HG02798 (cell line): ENCODE results near the gene EFNA1.
"Not testable (repeated sequence)": the region's sequence is repeated elsewhere in the genome, so short reads cannot be mapped to it uniquely, and the experiment has no call there.

Experiments
- ATAC-seq: cut with Tn5 transposase; IDR thresholded peaks from one replicate; pipeline ENCODE4 v1.9.1; 2021; ENCODE audit warnings: mild to moderate bottlenecking; ENCODE audit not compliant: unreplicated experiment, poor library complexity

EFNA1 gene

GRCh38 chr1:155091071-155092051 is 36.3 kb upstream of the EFNA1 start:
- peak; percentile 64 for ATAC-seq

- ATAC-seq = no peak
Measured at GRCh38 chr1:155092131-155092530, 35.5 kb upstream of the EFNA1 start.

DNA sequence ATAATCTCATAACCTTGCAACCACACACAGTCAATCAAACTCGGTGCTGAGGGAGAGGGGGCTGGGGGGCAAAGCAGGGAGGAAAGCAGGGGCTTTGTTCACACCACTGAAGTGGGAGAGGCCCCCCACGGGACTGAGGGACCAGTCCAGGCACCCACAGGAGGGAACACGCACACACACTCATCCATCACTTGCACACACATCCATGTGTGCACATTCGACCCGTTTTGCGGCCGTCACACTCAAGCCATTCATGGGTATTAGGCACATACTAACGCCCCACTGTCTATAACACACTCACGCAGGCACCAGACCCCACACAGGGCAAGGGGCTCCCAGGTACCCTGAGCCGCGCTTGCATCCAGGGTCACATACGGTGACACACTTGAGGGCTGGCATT is 35.0 kb upstream of the EFNA1 start:
- ATAC-seq = no peak

DNA sequence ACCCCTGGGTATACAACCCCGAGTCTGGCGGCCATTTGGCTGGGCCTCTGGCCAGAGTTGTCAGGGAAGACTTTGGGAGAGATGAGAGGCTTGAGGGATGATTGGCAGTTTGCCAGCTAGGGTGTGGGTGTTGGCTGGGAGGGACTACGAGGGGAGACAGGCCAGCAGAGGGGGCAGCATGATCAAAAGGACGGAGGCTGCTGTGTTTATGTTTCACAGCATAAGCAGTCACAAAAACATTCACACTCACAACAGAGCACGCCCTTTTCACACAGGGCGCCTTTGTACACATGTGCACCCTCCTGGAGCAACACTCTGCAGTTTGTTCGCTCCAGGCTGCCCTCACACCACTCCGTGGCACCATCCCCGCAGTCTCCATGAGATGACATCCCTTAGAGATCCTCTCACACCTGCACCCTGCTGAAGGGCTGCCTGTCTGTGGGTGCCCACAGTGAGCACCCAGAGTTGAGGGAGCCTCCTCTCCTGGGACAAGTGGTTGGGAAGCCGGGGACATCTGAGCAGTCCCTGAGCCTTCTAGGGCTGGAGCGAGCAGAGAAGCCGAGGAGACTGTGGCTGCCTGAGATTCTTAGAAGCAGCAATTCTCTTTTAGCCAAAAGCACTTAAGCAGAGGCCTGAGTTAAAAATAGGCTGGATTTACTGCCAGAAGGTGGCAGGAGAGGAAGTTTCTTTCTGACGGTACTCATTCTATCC is 33.6 kb upstream of the EFNA1 start:
- no peak for ATAC-seq

- no peak for ATAC-seq
Measured at GRCh38 chr1:155094622-155094948, 33.1 kb upstream of the EFNA1 start.

DNA sequence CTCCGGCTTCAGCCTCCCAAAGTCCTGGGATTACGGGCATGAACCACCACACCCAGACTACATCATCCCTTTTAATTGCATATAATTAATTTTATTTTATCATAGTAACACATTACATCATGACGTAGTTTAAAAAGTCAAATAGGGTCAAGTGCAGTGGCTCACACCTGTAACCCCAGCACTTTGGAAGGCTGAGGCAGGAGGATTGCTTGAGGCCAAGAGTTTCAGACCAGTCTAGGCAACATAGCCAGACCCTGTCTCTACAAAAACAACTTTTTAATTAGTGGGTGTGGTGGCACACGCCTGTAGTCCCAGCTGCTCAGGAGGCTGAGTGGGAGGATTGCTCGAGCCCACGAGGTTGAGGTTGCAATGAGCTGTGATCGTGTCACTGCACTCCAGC is 28.3 kb upstream of the EFNA1 start:
- ATAC-seq = no peak

- ATAC-seq = no peak
Measured at GRCh38 chr1:155103325-155103724, 24.4 kb upstream of the EFNA1 start.

- no peak for ATAC-seq
Measured at GRCh38 chr1:155104605-155105534, 22.8 kb upstream of the EFNA1 start.

DNA sequence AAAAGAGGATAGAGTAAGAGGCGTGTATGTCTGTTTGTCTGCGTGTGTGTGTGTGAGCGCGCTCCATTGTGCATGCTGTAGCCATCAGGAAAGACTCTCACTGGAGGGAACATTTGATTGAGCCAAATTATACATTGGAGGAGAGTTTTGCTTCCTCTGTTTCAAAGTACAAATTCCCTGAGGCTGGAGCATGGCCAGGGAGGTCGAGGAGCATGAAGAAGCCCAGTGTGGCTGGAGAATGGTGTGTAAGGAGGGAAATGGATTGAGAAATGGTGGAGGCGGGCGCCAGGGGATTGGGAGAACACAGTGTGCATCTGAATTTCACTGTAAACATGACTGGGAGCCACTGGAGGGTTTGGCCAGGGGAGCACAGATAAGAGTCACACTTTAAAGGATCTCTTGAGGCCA is 22.1 kb upstream of the EFNA1 start:
- ATAC-seq = no peak

GRCh38 chr1:155106862-155107261 is 20.8 kb upstream of the EFNA1 start:
- ATAC-seq = no peak

GRCh38 chr1:155107309-155108264 is 20.1 kb upstream of the EFNA1 start:
- no peak for ATAC-seq

GRCh38 chr1:155108296-155108695 is 19.4 kb upstream of the EFNA1 start:
- no peak for ATAC-seq

DNA sequence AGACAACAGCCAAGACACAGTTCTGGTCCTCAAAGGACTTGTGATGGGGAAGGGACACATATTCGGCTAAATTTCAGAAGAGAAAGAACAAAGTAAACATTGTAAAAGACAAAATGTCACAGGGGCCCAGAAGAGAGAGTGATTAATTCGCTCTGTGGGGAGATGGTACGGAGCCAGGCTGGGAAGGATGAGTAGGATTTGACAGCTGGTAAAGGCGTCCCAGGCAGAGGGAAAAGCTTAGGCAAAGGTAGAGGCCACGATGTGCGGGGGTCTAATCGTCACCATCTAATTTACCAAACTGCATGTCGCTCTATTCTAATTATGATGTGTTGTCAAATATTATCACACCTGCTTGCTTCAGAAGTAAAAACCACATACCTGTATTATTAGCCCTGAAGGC is 17.3 kb upstream of the EFNA1 start:
- ATAC-seq = no peak

DNA sequence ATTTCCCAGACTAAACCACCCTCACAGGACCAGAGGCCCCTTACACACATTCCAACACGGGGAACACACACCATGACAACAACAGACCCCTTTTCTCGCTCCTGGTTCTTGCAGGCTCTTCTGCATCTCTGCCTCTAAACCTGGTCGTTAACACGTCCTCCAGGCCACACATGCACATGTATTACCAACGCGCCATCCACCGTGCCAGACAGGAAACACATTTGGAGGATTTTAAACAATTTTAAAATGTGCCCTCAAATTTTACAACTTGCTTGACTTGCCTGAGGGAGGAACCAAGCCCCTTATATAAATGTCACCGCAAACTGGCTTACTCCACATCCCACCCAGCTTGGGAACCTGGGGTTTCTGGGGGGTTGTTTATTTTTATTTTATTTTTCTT is 16.9 kb upstream of the EFNA1 start:
- ATAC-seq = no peak

GRCh38 chr1:155113450-155113980 is 14.2 kb upstream of the EFNA1 start:
- no peak for ATAC-seq

DNA sequence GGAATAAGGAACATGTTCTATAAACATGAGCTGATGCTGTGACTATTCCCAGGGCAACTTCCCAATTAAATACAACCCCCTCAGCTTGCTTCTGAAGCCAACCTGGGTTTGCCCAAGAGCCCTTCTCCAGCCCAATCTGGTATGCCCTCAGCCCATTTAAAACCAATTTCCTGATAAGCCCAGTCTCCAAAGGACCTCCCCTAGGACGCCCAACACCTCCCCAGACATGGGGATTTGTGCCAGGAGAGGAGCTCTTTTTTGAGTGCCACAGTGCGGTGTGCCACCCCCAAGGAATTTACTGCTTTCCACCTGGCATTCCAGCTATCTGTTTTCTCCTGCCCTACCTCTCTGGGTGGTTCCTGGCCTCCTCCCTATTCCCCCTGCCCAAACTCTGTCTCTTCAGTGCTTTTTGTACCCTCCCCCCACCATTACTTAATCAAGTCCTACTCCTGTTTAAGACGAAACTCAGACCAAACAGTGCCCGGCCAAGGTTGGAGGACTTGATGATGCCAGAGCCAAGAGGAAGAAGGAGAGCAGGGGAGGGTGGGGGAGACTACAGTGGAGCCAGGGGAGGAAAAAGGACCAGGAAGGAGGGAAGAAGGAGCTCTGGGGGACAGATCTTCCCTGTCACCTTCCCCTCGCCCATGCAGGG is 11.4 kb upstream of the EFNA1 start:
- no peak for ATAC-seq

DNA sequence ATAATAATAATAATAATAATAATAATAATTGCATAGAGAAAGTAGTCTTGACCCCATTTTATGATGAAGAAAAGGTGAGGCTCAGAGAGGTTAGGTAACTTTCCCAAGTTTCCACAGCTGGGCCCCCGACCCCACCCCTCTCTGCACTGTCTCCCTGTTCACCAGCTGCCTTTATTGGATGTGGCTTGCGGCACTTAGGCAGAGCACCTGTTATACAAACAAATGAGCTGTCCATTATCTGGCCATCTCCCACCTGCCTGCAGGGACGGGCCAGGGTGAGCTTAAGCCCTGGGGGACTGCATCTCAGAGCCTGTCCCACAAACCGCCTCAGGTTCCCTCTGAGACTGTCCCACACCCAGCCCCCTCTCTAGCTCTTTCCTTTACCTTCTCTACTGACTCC is 10.1 kb upstream of the EFNA1 start:
- no peak for ATAC-seq

- not testable (repeated sequence) for ATAC-seq
Measured at GRCh38 chr1:155118090-155118489, 9.6 kb upstream of the EFNA1 start.

- no peak for ATAC-seq
Measured at GRCh38 chr1:155120253-155120652, 7.4 kb upstream of the EFNA1 start.
